HG03175 (cell line): ENCODE results near the gene TTLL11.
"Not testable (repeated sequence)": the region's sequence is repeated elsewhere in the genome, so short reads cannot be mapped to it uniquely, and the experiment has no call there.

Source experiments
- ATAC-seq: cut with Tn5 transposase; IDR thresholded peaks from one replicate; pipeline ENCODE4 v1.9.1; 2021; ENCODE audit warnings: mild to moderate bottlenecking, moderate library complexity; ENCODE audit not compliant: unreplicated experiment

Gene TTLL11

GRCh38 chr9:122085260-122085659 is 7.8 kb downstream of the TTLL11 start:
- ATAC-seq: no peak

DNA sequence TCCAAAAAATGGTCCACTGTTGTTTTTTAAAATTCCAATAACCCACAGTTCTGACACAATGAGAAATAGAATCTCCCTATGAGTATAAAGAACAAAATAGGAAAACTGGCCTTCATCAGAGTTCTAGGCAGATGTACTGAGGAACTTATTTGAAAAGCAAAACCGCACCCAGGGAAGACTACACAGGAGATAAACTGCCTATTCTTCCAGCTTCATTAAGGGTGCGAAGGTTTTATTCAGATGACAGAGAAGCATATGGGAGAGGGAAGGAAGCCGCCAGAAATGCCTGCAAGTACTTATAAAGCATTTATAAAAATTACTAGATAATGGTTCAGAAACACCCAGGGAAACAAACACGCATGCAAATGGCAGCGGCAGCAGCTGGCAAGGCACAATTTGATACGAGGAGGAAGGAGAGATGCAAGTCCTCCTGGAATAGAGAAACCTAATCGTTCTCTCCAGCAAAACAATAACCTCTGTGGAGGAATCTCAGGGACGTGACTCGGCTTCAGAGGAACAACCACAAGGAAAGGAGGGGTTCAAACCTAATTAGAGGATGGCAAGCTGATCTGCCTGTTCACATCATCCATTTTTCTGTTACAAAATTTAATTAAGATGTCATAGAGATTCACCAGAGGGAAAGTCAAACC is 9.0 kb downstream of the TTLL11 start:
- ATAC-seq: no peak

GRCh38 chr9:122080986-122081385 is 12.1 kb downstream of the TTLL11 start:
- ATAC-seq: no peak

- no peak for ATAC-seq
Observed at GRCh38 chr9:122078557-122078956, 14.6 kb downstream of the TTLL11 start.

GRCh38 chr9:122076773-122077172 is 16.3 kb downstream of the TTLL11 start:
- ATAC-seq: no peak

GRCh38 chr9:122076117-122076516 is 17.0 kb downstream of the TTLL11 start:
- no peak for ATAC-seq

- ATAC-seq: no peak
Observed at GRCh38 chr9:122075135-122076030, 17.7 kb downstream of the TTLL11 start.

GRCh38 chr9:122071715-122072114 is 21.4 kb downstream of the TTLL11 start:
- ATAC-seq: no peak

GRCh38 chr9:122070728-122071515 is 22.2 kb downstream of the TTLL11 start:
- ATAC-seq: no peak

- not testable (repeated sequence) for ATAC-seq
Observed at GRCh38 chr9:122066680-122067079, 26.4 kb downstream of the TTLL11 start.

DNA sequence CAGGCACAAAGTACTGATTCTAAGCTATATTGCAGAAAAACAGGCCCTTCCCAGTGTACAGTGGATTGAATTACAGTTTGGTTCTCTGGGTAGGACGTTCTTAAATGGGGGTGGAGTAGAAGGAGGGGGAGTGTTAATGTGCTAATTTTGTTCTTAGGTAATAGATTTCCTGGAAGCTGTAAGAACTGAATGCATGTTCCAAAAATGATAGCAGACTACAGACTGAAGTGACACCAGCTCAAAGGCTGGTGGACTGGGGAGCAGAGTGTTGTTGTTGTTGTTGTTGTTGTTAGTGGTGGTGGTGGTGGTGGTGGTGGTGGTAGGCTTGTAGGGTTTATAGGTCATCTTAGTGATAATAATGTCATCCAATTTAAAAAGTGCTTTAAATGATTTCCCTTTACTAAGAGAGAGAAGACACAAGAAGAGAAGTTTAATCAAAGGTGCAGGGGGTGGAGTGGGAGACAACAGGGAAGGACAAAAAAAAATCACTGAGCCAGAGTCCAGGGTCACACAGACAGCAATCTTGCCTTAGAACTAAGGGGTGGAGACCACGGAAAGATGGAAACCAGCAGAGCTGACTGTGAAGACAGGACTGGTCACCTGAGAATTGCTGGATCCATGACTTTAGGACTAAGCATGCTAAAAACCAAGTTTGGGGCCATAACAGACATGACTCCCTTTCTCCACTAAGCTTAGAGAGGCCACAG is 27.0 kb downstream of the TTLL11 start:
- no peak for ATAC-seq

DNA sequence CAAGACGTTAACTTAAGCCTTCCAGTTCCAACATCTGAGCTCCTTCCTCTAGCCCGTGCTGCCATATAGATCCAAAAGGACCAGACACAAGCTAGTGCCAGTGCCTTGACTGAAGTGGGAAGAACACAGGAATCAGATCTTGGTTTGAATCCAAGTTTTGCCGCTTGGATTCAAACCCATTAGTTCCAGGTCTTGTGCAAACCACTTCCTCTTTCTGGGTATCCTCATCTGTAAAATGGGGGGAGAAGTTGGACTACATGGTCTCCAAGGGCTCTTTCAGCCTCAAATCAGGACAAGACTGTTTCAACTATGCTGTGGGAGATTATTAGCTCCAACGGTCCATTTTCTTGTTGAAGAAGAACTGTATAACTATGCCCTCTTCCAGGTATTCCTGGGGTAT is 32.6 kb downstream of the TTLL11 start:
- no peak for ATAC-seq

- ATAC-seq: no peak
Observed at GRCh38 chr9:122059955-122060324, 33.2 kb downstream of the TTLL11 start.

DNA sequence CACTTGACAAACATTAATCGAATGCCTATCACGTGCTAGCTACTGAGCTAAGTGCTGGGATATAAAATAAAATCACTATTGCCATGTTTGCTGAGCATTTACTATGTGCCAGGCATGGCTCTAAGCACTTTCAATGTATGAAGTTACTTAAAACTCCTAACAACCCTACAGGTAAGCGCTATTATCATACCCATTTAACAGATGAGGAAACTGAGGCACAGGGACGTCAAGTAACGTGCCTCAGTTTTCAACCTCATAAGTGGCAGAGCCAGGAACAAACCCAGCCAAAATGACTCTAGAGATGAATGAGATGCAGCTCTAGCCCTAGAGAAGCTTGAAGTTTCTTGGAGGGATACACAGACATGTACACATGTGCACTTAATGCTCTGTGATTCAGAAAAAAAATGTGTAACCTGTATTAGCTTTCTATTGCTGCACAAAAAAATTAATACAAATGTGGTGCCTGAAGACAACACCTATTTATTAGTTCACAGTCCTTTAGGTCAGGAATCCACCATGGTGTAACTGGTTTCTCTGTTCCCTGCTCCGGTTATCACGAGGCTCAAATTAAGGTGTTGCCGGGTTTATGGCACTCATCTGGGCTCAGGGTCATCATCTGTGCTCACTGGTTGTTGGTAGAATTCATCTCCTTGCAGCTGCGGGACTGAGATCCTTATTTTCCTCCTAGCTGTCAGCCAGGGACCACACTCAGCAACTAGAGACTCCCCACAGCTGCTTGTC is 33.7 kb downstream of the TTLL11 start:
- ATAC-seq: no peak

- ATAC-seq: no peak
Observed at GRCh38 chr9:122058709-122059108, 34.4 kb downstream of the TTLL11 start.

- no peak for ATAC-seq
Observed at GRCh38 chr9:122058051-122058450, 35.1 kb downstream of the TTLL11 start.

- ATAC-seq: no peak
Observed at GRCh38 chr9:122057211-122057610, 35.9 kb downstream of the TTLL11 start.

DNA sequence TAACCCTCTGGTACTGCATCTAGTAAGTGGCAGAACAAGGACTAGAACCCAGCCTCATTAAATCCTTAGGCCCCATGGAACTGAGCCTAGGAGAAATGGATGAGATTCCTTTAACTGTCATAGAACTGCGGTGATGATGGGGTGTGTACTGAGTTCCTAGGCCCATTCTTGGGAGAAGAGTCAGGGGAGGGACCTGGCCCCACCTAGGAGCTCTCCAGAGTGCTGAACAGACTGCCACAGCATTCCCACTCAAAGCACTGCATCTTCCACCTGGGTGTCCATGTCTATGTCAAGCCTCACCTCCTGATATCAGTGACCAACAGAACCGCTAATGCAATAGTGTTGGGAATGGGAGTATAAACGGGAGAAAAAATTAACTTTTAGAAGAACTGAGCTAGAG is 36.6 kb downstream of the TTLL11 start:
- ATAC-seq: no peak

DNA sequence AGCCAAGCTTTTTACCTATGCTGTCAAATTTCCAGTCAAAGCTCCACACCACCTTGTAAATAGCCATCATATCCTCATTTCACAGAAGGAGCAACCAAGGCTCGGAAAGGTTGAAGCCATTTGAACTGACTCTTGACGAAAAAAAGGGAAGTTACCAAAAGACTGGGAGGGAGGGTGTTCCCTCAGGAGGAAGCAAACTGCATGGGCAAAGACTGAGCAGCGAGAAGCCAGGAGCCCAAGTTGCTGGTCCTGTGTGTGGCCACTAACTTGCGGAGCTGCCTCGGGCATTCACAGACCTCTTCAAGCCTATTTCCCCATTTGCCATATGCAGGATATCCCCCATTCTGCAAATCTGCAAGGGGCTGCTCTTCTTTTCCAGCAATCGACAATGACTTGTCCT is 37.4 kb downstream of the TTLL11 start:
- no peak for ATAC-seq
